HepG2 (cell line): ENCODE results near the gene MLLT1. TPM values are rescaled to one million over a fixed set of nuclear protein-coding genes. Genes with fewer than 3 reads are reported as not detected.

Source experiments
- ATAC-seq: fragments of 200-7000 bp; cut with Tn5 transposase; 3 replicates; pipeline ENCODE4 v1.9.1; 2020; ENCODE audit warnings: mild to moderate bottlenecking, moderate library complexity
- BruUV-seq: library from RNA; stranded (reverse); fragments of 400-500 nt; replicated peaks from 2 replicates; lab custom pipeline; 2021; lab: Mats Ljungman, UMichigan
- CTCF ChIA-PET: fragments of 300-600 bp; formaldehyde crosslinking; extraction: SDS; loops from one replicate; lab custom pipeline; 2021; ENCODE audit warnings: low total read pairs, inconsistent platforms, low intra/inter-chr PET ratio; lab: Yijun Ruan, JAX
- POLR2A ChIA-PET: fragments of 350-600 bp; sonication (Branson Sonifier 250); formaldehyde crosslinking; loops from one replicate; lab custom pipeline; 2020; ENCODE audit warnings: antibody characterized with exemption, inconsistent platforms; lab: Yijun Ruan, JAX
- DNase-seq: peaks from one replicate; pipeline ENCODE4 v3.0.0-alpha.2; 2015; ENCODE audit warnings: low spot score
- FAIRE-seq: peaks from 3 replicates; lab custom pipeline; 2011; peaks lifted over from hg19 to GRCh38; lab: Jason Lieb, UNC
- H2AFZ ChIP-seq: one replicate; pipeline ENCODE4 v1.6.1; 2011; ENCODE audit warnings: low read length, inconsistent platforms
- H3K27ac ChIP-seq: fragments of 300-600 bp; 3 replicates; pipeline ENCODE4 v1.8.0; 2011; ENCODE audit warnings: mixed run types, mild to moderate bottlenecking, mixed read lengths, low read length, inconsistent platforms; ENCODE audit not compliant: insufficient read depth; ENCODE audit errors: extremely low read length
- H3K27me3 ChIP-seq, 2 experiments: fragments of 200-600 bp in 1 of 2; 2 replicates in 1 of 2; 3 replicates in 1 of 2; pipeline versions ENCODE4 v1.6.0 to v1.8.0; 2011; ENCODE audit warnings: low read length in 2 of 2, mild to moderate bottlenecking in 2 of 2, moderate library complexity in 2 of 2, inconsistent platforms in 1 of 2; ENCODE audit not compliant: insufficient read depth in 2 of 2, control insufficient read depth in 1 of 2
- H3K36me3 ChIP-seq, 2 experiments: fragments of 200-600 bp in 1 of 2; replicated peaks in 1 of 2; 2 replicates in 1 of 2; 3 replicates in 1 of 2; pipeline versions ENCODE4 v1.5.1 to v1.8.0; 2011; ENCODE audit warnings: low read length in 2 of 2, inconsistent platforms in 1 of 2; ENCODE audit not compliant: insufficient read depth in 2 of 2, control insufficient read depth in 1 of 2
- H3K4me1 ChIP-seq: 2 replicates; pipeline ENCODE4 v1.5.1; 2012; ENCODE audit warnings: low read length, inconsistent platforms; ENCODE audit not compliant: insufficient read depth
- H3K4me2 ChIP-seq: 2 replicates; pipeline ENCODE4 v1.6.0; 2011; ENCODE audit warnings: low read depth, low read length, inconsistent platforms
- H3K4me3 ChIP-seq, 3 experiments: fragments of 200-600 bp in 1 of 3; sonication (generic), shearing (Covaris generic) in 1 of 3; replicated peaks in 1 of 3; 2 replicates each; pipeline ENCODE4 v1.5.1; 2011 to 2016; ENCODE audit warnings: low read length in 3 of 3, inconsistent platforms in 2 of 3, low read depth in 2 of 3, mild to moderate bottlenecking in 2 of 3, control low read depth in 1 of 3, mixed read lengths in 1 of 3; ENCODE audit not compliant: insufficient read depth in 1 of 3
- H3K79me2 ChIP-seq: one replicate; pipeline ENCODE4 v1.6.1; 2011; ENCODE audit warnings: low read length, inconsistent platforms; ENCODE audit not compliant: insufficient read depth
- H3K9ac ChIP-seq: 2 replicates; pipeline ENCODE4 v1.6.0; 2011; ENCODE audit warnings: mild to moderate bottlenecking, low read depth, low read length, inconsistent platforms; ENCODE audit not compliant: insufficient read depth
- H3K9me3 ChIP-seq: 2 replicates; pipeline ENCODE4 v1.5.1; 2012; ENCODE audit warnings: mild to moderate bottlenecking, low read length
- H4K20me1 ChIP-seq: 2 replicates; pipeline ENCODE4 v1.6.0; 2011; ENCODE audit warnings: inconsistent platforms, mild to moderate bottlenecking, low read length, moderate library complexity; ENCODE audit not compliant: insufficient read depth
- ADNP ChIP-seq: sonication (generic); formaldehyde crosslinking; IDR thresholded peaks from 2 replicates; pipeline ENCODE4 v1.4.0; 2020; ENCODE audit warnings: missing genetic modification reagents
- AKAP8 ChIP-seq: sonication (generic); formaldehyde crosslinking; IDR thresholded peaks from 2 replicates; pipeline ENCODE4 v1.5.1; 2020; ENCODE audit warnings: mild to moderate bottlenecking, missing genetic modification reagents
- DPF2 ChIP-seq: sonication (generic); formaldehyde crosslinking; IDR thresholded peaks from 2 replicates; pipeline ENCODE4 v1.4.0; 2020; ENCODE audit warnings: mild to moderate bottlenecking, low read depth, missing genetic modification reagents, borderline replicate concordance
- GFI1 ChIP-seq: sonication (generic); formaldehyde crosslinking; IDR thresholded peaks from 2 replicates; pipeline ENCODE4 v1.5.0; 2020; ENCODE audit warnings: missing genetic modification reagents, mild to moderate bottlenecking, borderline replicate concordance
- MYC ChIP-seq: sonication (generic); formaldehyde crosslinking; IDR thresholded peaks from 2 replicates; pipeline ENCODE4 v1.9.0; 2021; ENCODE audit warnings: missing genetic modification reagents, borderline replicate concordance
- PLSCR1 ChIP-seq: sonication (generic); formaldehyde crosslinking; IDR thresholded peaks from 2 replicates; pipeline ENCODE4 v1.5.0; 2020; ENCODE audit warnings: missing genetic modification reagents, mild to moderate bottlenecking, borderline replicate concordance
- PTBP1 ChIP-seq: fragments of 200-400 bp; formaldehyde crosslinking; IDR thresholded peaks from 2 replicates; pipeline ENCODE4 v1.6.1; 2018; ENCODE audit warnings: low read length, low read depth; ENCODE audit not compliant: poor library complexity, severe bottlenecking
- SIX1 ChIP-seq: sonication (generic); formaldehyde crosslinking; IDR thresholded peaks from 2 replicates; pipeline ENCODE4 v1.4.0; 2020; ENCODE audit warnings: missing genetic modification reagents, borderline replicate concordance
- SKI ChIP-seq: fragments of 450-650 bp; IDR thresholded peaks from one replicate; pipeline ENCODE4 v1.6.1; 2018; ENCODE audit warnings: mild to moderate bottlenecking; ENCODE audit not compliant: partially characterized antibody
- SYNCRIP ChIP-seq: fragments of 200-400 bp; formaldehyde crosslinking; IDR thresholded peaks from 2 replicates; pipeline ENCODE4 v1.6.1; 2018; ENCODE audit warnings: mild to moderate bottlenecking, low read depth, low read length; ENCODE audit not compliant: insufficient read depth
- TCF12 ChIP-seq, 2 experiments: fragments of 450-650 bp in 1 of 2; sonication (generic) in 1 of 2; formaldehyde crosslinking in 1 of 2; IDR thresholded peaks; 2 replicates each; pipeline versions ENCODE4 v1.6.1 to v1.8.0; 2017 to 2022; ENCODE audit warnings: antibody characterized with exemption in 1 of 2, mild to moderate bottlenecking in 1 of 2, missing genetic modification reagents in 1 of 2, moderate library complexity in 1 of 2
- TGIF2 ChIP-seq: IDR thresholded peaks from 2 replicates; pipeline ENCODE4 v1.6.1; 2016; ENCODE audit warnings: control low read depth, missing compliant biosample characterization
- ZNF124 ChIP-seq: sonication (generic); formaldehyde crosslinking; IDR thresholded peaks from 2 replicates; pipeline ENCODE4 v1.4.0; 2020; ENCODE audit warnings: missing genetic modification reagents
- ZNF431 ChIP-seq: sonication (generic); formaldehyde crosslinking; IDR thresholded peaks from 2 replicates; pipeline ENCODE4 v1.9.0; 2022; ENCODE audit warnings: missing genetic modification reagents, low read depth, mild to moderate bottlenecking, borderline replicate concordance
- ZNF615 ChIP-seq: sonication (generic); formaldehyde crosslinking; IDR thresholded peaks from 2 replicates; pipeline ENCODE4 v1.5.0; 2020; ENCODE audit warnings: mild to moderate bottlenecking, missing genetic modification reagents, borderline replicate concordance
- ZXDC ChIP-seq: sonication (generic); formaldehyde crosslinking; IDR thresholded peaks from 2 replicates; pipeline ENCODE4 v1.5.0; 2020; ENCODE audit warnings: mild to moderate bottlenecking, missing genetic modification reagents
- whole genome bisulfite sequencing: methylation state at CpG from one replicate; pipeline ENCODE4 v1.1.6; 2017; ENCODE audit warnings: low lambda C conversion rate; 5-methylcytosine and 5-hydroxymethylcytosine counted together
- in situ Hi-C: cut with HindIII; loops from 2 replicates; pipeline ENCODE4 v1.10.0; 2017; ENCODE audit warnings: low pct_unique_long_range_greater_than_20kb; ENCODE audit not compliant: extremely low pct_ligation_motif_present
- intact Hi-C: fragments of 100-400 bp; cut with micrococcal nuclease; formaldehyde crosslinking; loops from one replicate; pipeline ENCODE4 v1.10.0; 2022; ENCODE audit not compliant: unreplicated experiment
- polyA plus RNA-seq, 8 experiments: library from polyadenylated mRNA; depleted of rRNA in 3 of 8; stranded (reverse) in 7 of 8; unstranded in 1 of 8; fragments of >200 nt; fragmentation: Illumina TruSeq in 4 of 8; extraction: Trizol in 4 of 8; gene quantifications; 2 replicates each; pipeline versions ENCODE4 v1.2.1 to v1.2.3, GENCODE V29; 2011 to 2016; ENCODE audit warnings: low read depth in 4 of 8, missing spikeins in 1 of 8, mixed read lengths in 1 of 8; ENCODE audit not compliant: insufficient read depth in 1 of 8
- total RNA-seq, 5 experiments: library from RNA; depleted of rRNA; stranded (reverse); fragments of >200 nt; fragmentation: Illumina TruSeq; extraction: Trizol; gene quantifications; 2 replicates each; pipeline ENCODE4 v1.2.3, GENCODE V29; 2016; ENCODE audit warnings: low read depth in 1 of 5
- TF ChIP-seq, protein P1 (sequence below): sonication (generic); formaldehyde crosslinking; IDR thresholded peaks from 2 replicates; pipeline ENCODE4 v1.4.0; 2020; ENCODE audit warnings: mild to moderate bottlenecking, low read depth, missing genetic modification reagents

MLLT1 gene
- total and polyA plus RNA-seq, 2 of the 13 experiments (the other 11 are each of a cell fraction or from before 2014, with no cell fraction given) = 11.7 to 12.2 TPM

DNA sequence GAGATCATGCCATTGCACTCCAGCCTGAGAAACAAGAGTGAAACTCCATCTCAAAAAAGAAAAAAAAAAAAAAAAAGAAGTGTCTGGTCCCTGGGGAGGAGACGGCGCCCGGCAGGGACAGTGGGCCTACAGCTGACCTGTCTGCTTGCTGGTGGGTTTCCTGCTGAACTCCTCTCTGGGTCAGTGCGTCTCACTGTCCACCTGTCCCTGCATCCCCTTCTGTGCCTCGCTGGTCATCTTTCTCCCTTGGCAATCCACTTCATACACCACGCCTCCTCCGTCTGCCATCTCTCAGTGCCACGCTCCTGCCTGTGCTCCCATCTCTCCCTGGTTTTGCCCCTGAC lies 80.9 kb downstream of the MLLT1 start:
- ATAC-seq (no peak; the same call in 2 of the 3 replicates), DNase-seq (no peak)
- H3K27ac ChIP-seq = peak overlapping the region; percentile 53

More for the DNA sequence above, 80.9 kb downstream of the MLLT1 start:
- Histone ChIP-seq H3K27me3 (no peaks in the 10 kb centered on the region), H3K4me1 (peaks cover 38% of the 10 kb centered on the region), H3K9me3 (no peaks in the 10 kb centered on the region), H3K9ac (peak overlapping the region; percentile 92), H3K4me2 (peak overlapping the region; percentile 89), H3K79me2 (peaks cover 12% of the 10 kb centered on the region), H4K20me1 (no peaks in the 10 kb centered on the region), H2AFZ (no peak overlapping the region), H3K36me3 (no peaks in the 10 kb centered on the region), H3K4me3 (peak overlapping the region; percentile 82 to 98 (median 86))
- TF ChIP-seq MYC (CRISPR knock-in tag) = no peak
- no peak for TF ChIP-seq TCF12 (IDR thresholded peaks at IDR 0.05)
- no peak for TF ChIP-seq TCF12 (CRISPR knock-in tag; IDR thresholded peaks at IDR 0.05)
- TF ChIP-seq ADNP = no peak
- no peak for TF ChIP-seq PTBP1
- TF ChIP-seq TGIF2 (CRISPR knock-in tag) = no peak
- no peak for TF ChIP-seq SIX1
- no peak for TF ChIP-seq ZNF124
- TF ChIP-seq GFI1 (CRISPR knock-in tag) = no peak
- peak; percentile 64; the same call in 1 of the 2 replicates for TF ChIP-seq ZXDC (CRISPR knock-in tag)
- 0 out of 2 replicates have a peak, but pooled peaks have one; percentile 5 for TF ChIP-seq AKAP8 (CRISPR knock-in tag)
- no peak for TF ChIP-seq SYNCRIP
- TF ChIP-seq SKI = no peak
- TF ChIP-seq ZNF615 = 0 out of 2 replicates have a peak, but pooled peaks have one; percentile 42
- TF ChIP-seq DPF2 (CRISPR knock-in tag) = no peak
- TF ChIP-seq, protein P1, sequence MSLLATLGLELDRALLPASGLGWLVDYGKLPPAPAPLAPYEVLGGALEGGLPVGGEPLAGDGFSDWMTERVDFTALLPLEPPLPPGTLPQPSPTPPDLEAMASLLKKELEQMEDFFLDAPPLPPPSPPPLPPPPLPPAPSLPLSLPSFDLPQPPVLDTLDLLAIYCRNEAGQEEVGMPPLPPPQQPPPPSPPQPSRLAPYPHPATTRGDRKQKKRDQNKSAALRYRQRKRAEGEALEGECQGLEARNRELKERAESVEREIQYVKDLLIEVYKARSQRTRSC = 0 out of 2 replicates have a peak, but pooled peaks have one; percentile 30
- no peak for TF ChIP-seq ZNF431
- TF ChIP-seq PLSCR1 = peak; percentile 79; the same call in 1 of the 2 replicates
- FAIRE-seq = no peak
- intact Hi-C loops = no loop called here
- 7% methylated on average over 8 of the region's 8 CpGs for WGBS
- in situ Hi-C loops = no loop called here
- BruUV-seq = TSS peak; percentile 88
- CTCF ChIA-PET = no interaction called here
- POLR2A ChIA-PET = interaction anchor here (0.7 to 1.5 kb wide), 2 partner anchors 33 to 173 kb away, joined by 3 to 7 read pairs; partner anchors contain the start of gene ALKBH7
